ENCODE measurements around the gene TMEM181.
"Not testable (repeated sequence)": the region's sequence is repeated elsewhere in the genome, so short reads cannot be mapped to it uniquely, and the experiment has no call there.

Gene TMEM181

GRCh38 chr6:158669145-158670035 is 109.5 kb downstream of the TMEM181 start:
- TF ChIP-seq, protein P1, sequence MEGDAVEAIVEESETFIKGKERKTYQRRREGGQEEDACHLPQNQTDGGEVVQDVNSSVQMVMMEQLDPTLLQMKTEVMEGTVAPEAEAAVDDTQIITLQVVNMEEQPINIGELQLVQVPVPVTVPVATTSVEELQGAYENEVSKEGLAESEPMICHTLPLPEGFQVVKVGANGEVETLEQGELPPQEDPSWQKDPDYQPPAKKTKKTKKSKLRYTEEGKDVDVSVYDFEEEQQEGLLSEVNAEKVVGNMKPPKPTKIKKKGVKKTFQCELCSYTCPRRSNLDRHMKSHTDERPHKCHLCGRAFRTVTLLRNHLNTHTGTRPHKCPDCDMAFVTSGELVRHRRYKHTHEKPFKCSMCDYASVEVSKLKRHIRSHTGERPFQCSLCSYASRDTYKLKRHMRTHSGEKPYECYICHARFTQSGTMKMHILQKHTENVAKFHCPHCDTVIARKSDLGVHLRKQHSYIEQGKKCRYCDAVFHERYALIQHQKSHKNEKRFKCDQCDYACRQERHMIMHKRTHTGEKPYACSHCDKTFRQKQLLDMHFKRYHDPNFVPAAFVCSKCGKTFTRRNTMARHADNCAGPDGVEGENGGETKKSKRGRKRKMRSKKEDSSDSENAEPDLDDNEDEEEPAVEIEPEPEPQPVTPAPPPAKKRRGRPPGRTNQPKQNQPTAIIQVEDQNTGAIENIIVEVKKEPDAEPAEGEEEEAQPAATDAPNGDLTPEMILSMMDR (IDR thresholded peaks at IDR 0.05; ENCODE audit: low read depth, low read length): no peak
- H3K4me3 ChIP-seq (ENCODE audit: low read depth, low read length): no peak overlapping the region

DNA sequence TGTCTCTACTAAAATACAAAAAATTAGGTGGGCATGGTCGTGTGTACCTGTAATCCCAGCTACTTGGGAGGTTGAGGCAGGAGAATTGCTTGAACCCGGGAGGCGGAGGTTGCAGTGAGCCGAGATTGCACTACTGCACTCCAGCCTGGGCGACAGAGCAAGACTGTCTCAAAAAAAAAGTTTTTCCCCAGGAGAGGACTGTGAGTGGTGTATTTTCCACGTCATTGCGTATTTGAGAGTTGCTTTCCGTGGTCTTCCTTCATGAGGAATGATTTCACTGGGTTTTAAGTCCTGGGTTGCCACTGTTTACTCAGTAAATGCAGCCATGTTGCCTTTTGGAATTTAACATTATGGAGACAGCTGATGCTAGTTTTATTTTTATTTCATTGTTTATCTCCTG is 112.2 kb downstream of the TMEM181 start:
- H3K4me3 ChIP-seq (ENCODE audit: low read depth, low read length): not testable (repeated sequence)

DNA sequence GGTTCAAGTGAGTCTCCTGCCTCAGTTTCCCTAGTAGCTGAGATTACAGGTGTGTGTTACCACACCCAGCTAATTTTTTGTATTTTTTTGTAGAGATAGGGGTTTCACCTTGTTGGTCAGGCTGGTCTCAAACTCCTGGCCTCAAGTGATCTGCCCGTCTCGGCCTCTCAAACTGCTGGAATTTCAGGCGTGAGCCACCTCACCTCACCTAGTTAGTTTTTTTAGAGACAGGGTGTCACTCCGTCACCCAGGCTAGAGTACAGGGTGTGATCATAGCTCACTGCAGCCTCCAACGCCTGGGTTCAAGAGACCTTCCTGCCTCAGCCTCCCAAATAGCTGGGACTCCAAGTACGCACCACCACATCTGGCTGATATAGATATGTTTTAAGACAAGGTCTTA is 112.8 kb downstream of the TMEM181 start:
- no peak overlapping the region for H3K4me3 ChIP-seq (ENCODE audit: low read depth, low read length)
- TF ChIP-seq, protein P1 (IDR thresholded peaks at IDR 0.05; ENCODE audit: low read depth, low read length): no peak

DNA sequence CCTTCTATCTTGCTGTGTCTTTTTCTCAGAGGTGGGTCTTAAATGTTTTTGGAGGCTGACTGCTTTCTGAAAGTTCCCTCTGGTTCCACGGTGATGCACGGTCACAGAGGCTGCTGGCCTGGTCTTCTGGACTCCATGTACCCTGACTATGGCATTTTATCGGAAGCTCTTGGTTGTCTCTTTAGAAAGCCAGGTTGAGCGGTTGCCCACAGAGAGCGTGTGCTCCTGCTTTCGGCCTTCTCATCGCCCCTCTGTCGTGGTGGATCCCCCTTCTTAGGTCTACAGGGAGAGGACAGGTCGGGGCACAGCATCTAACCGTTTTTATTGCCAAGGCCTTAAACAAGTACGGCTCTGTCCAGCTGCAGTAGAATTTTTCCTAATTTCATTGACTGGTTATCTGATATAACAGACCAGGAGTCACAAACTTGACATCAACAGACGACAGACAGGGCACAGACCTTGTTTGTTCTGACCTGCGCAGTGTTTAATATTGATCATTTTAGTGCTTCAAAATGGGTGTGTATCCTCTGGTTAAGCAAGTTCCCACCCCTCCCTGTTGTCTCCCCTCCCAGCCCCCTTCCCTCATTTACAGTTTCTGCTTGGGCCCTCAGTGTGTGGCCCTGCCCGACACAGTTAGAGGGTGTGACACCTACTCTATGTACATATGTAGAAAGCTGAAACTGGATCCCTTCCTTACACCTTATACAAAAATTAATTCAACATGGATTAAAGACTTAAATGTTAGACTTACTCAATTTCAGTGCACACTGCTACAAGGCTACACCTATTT is 114.6 kb downstream of the TMEM181 start:
- TF ChIP-seq, protein P1 (IDR thresholded peaks at IDR 0.05; ENCODE audit: low read depth, low read length): no peak
- H3K4me3 ChIP-seq (ENCODE audit: low read depth, low read length): no peak overlapping the region

GRCh38 chr6:158677094-158677493 is 117.2 kb downstream of the TMEM181 start:
- H3K4me3 ChIP-seq (ENCODE audit: low read depth, low read length): not testable (repeated sequence)

DNA sequence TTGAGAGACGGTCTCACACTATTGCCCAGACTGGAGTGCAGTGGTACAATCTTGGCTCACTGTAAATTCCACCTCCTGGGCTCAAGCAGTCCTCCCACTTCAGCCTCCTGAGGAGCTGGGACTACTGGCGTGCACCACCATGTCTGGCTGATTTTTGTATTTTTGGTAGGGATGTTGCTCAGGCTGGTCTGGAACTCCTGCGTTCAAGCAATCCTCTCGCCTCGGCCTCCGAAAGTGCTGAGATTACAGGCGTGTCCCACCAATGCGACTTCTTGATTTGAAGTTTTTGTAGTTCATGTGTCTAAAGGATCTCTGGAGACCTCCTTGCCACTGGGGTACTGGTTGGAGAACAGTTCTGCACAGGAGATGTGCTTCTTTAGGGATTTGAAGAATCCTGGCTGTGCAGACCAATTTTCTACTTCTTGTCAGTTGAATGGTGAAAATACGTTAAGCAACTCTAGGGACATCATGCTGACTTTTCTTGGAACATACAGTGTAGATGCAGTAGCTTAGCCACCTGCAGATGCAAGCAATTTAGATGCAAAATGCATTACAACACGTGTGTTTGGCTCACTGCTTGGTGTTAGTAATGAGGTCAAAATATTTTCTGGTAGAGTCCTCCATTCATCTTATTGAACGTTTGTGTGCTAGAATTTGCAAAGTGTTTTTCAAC is 118.2 kb downstream of the TMEM181 start:
- TF ChIP-seq, protein P1 (IDR thresholded peaks at IDR 0.05; ENCODE audit: low read depth, low read length): no peak
- no peak overlapping the region for H3K4me3 ChIP-seq (ENCODE audit: low read depth, low read length)

DNA sequence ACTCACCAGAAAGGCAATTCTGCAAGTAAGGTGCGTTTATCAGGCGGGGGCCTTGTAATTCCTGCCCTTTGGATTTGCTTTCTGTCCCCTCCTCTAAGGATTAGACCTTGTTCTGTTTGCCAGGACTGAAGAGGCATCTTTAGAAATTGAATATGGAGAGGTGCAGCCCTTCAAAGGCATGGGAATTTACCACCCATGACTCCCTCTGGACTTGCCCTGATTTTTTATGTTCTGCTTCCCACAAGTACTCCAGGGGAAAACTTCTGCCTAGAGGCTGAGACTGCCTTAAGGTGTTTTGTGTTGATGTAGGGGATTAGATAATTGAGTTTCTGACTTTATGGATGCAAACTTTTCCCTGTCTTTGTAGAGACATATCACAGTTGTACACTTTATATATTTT is 120.1 kb downstream of the TMEM181 start:
- TF ChIP-seq, protein P1 (IDR thresholded peaks at IDR 0.05; ENCODE audit: low read depth, low read length): no peak

GRCh38 chr6:158680481-158680880 is 120.6 kb downstream of the TMEM181 start:
- no peak overlapping the region for H3K4me3 ChIP-seq (ENCODE audit: low read depth, low read length)
- TF ChIP-seq, protein P1 (IDR thresholded peaks at IDR 0.05; ENCODE audit: low read depth, low read length): no peak

More for the DNA sequence above, 120.1 kb downstream of the TMEM181 start:
- H3K4me3 ChIP-seq (ENCODE audit: low read depth, low read length): no peak overlapping the region

Measured in WI38 (cell line).